NCI-H748 (cell line): ENCODE results near the gene DYRK1B.
"Not testable (repeated sequence)": the region's sequence is repeated elsewhere in the genome, so short reads cannot be mapped to it uniquely, and the experiment has no call there.

ENCODE experiments used
- DNase-seq: peaks from one replicate; lab custom pipeline; 2025; ENCODE audit not compliant: unreplicated experiment; lab: John Stamatoyannopoulos, UW

The DYRK1B gene

GRCh38 chr19:39831679-39832078 lies 2.3 kb downstream of the DYRK1B start:
- DNase-seq = no peak

- no peak for DNase-seq
These were observed 3.1 kb downstream of the DYRK1B start for GRCh38 chr19:39830847-39831246.

- DNase-seq = no peak
These were observed 3.6 kb downstream of the DYRK1B start for GRCh38 chr19:39830406-39830805.

GRCh38 chr19:39829702-39830275 lies 4.2 kb downstream of the DYRK1B start:
- no peak for DNase-seq

GRCh38 chr19:39828654-39829032 lies 5.3 kb downstream of the DYRK1B start:
- DNase-seq = no peak

- DNase-seq = no peak
These were observed 5.8 kb downstream of the DYRK1B start for GRCh38 chr19:39828015-39828653.

GRCh38 chr19:39827216-39827615 lies 6.7 kb downstream of the DYRK1B start:
- no peak for DNase-seq

GRCh38 chr19:39826311-39826945 lies 7.5 kb downstream of the DYRK1B start:
- no peak for DNase-seq

GRCh38 chr19:39825531-39826076 lies 8.4 kb downstream of the DYRK1B start:
- no peak for DNase-seq

GRCh38 chr19:39825093-39825463 lies 8.9 kb downstream of the DYRK1B start:
- DNase-seq = no peak

GRCh38 chr19:39824143-39825092 lies 9.5 kb downstream of the DYRK1B start:
- peak; percentile 99 for DNase-seq

GRCh38 chr19:39823686-39824085 lies 10.3 kb downstream of the DYRK1B start:
- DNase-seq = peak; percentile 40

- DNase-seq = no peak
These were observed 13.3 kb downstream of the DYRK1B start for GRCh38 chr19:39820696-39821095.

- no peak for DNase-seq
These were observed 14.2 kb downstream of the DYRK1B start for GRCh38 chr19:39819786-39820185.

GRCh38 chr19:39818626-39819097 lies 15.3 kb downstream of the DYRK1B start:
- DNase-seq = no peak

GRCh38 chr19:39817888-39818561 lies 15.9 kb downstream of the DYRK1B start:
- no peak for DNase-seq

GRCh38 chr19:39816287-39817048 lies 17.5 kb downstream of the DYRK1B start:
- DNase-seq = no peak

GRCh38 chr19:39814595-39814994 lies 19.4 kb downstream of the DYRK1B start:
- DNase-seq = no peak

GRCh38 chr19:39814111-39814510 lies 19.9 kb downstream of the DYRK1B start:
- not testable (repeated sequence) for DNase-seq
